Dedifferentiated amniotic fluid mesenchymal stem cell (primary cell): ENCODE data around the gene FBRSL1.
"Not testable (repeated sequence)": the region's sequence is repeated elsewhere in the genome, so short reads cannot be mapped to it uniquely, and the experiment has no call there.

ENCODE experiments used
- DNase-seq: peaks from one replicate; pipeline ENCODE4 v3.0.0-alpha.2; 2016; ENCODE audit errors: extremely low spot score

The FBRSL1 gene

GRCh38 chr12:132525011-132525832, 35.3 kb downstream of the FBRSL1 start:
- no peak for DNase-seq

GRCh38 chr12:132525833-132526455, 36.0 kb downstream of the FBRSL1 start:
- no peak for DNase-seq

GRCh38 chr12:132527186-132527882, 37.4 kb downstream of the FBRSL1 start:
- DNase-seq: no peak

- no peak for DNase-seq
Observed at GRCh38 chr12:132527883-132528264, 37.9 kb downstream of the FBRSL1 start.

- DNase-seq: no peak
Observed at GRCh38 chr12:132528564-132529106, 38.7 kb downstream of the FBRSL1 start.

GRCh38 chr12:132529156-132529839, 39.3 kb downstream of the FBRSL1 start:
- DNase-seq: no peak

GRCh38 chr12:132529906-132530305, 40.0 kb downstream of the FBRSL1 start:
- no peak for DNase-seq

- DNase-seq: no peak
Observed at GRCh38 chr12:132530447-132530846, 40.5 kb downstream of the FBRSL1 start.

- no peak for DNase-seq
Observed at GRCh38 chr12:132530851-132531250, 40.9 kb downstream of the FBRSL1 start.

- DNase-seq: not testable (repeated sequence)
Observed at GRCh38 chr12:132532711-132533583, 43.0 kb downstream of the FBRSL1 start.

- no peak for DNase-seq
Observed at GRCh38 chr12:132533584-132533958, 43.6 kb downstream of the FBRSL1 start.

- DNase-seq: no peak
Observed at GRCh38 chr12:132534076-132534475, 44.1 kb downstream of the FBRSL1 start.

- DNase-seq: no peak
Observed at GRCh38 chr12:132535019-132535418, 45.1 kb downstream of the FBRSL1 start.

GRCh38 chr12:132536102-132536876, 46.3 kb downstream of the FBRSL1 start:
- DNase-seq: no peak

GRCh38 chr12:132537049-132537448, 47.1 kb downstream of the FBRSL1 start:
- no peak for DNase-seq

GRCh38 chr12:132537836-132538662, 48.1 kb downstream of the FBRSL1 start:
- DNase-seq: no peak

GRCh38 chr12:132538663-132538990, 48.7 kb downstream of the FBRSL1 start:
- DNase-seq: no peak

GRCh38 chr12:132539016-132539773, 49.2 kb downstream of the FBRSL1 start:
- no peak for DNase-seq

GRCh38 chr12:132540436-132540835, 50.5 kb downstream of the FBRSL1 start:
- no peak for DNase-seq
